ENCODE measurements around the gene APOL3.
A peak's percentile ranks its signal among the peaks of the same experiment; 100 is the strongest.
"Not testable (repeated sequence)": the region's sequence is repeated elsewhere in the genome, so short reads cannot be mapped to it uniquely, and the experiment has no call there.

APOL3 gene, protein sequence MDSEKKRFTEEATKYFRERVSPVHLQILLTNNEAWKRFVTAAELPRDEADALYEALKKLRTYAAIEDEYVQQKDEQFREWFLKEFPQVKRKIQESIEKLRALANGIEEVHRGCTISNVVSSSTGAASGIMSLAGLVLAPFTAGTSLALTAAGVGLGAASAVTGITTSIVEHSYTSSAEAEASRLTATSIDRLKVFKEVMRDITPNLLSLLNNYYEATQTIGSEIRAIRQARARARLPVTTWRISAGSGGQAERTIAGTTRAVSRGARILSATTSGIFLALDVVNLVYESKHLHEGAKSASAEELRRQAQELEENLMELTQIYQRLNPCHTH

DNA sequence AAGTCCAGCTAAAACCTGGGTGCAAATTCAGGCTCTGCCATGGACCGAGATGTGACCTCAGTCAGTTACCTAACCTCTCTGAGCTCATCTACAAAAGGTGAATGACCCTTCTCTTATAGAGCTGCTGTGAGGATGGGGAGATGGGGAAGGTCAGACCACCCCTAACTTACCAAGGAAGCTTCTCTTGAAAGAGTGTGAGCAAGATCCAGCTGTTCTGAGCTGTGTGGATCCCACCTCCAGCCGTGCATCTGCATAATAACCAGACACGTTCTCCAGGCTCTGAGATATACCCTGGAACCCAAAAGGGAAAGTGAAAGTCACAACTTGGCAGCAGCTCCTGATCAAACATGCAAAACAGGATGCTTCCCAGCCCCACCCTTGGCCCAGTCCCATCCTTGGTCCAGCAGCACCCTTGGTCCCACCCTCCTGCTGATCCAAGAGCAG is at the start of gene APOL3:
Gene APOL3 (minus strand): TSS at position 257 of the 444 bp plus-strand sequence. CDS start 11,700 bp downstream, outside the sequence.
- no peak for FAIRE-seq

DNA sequence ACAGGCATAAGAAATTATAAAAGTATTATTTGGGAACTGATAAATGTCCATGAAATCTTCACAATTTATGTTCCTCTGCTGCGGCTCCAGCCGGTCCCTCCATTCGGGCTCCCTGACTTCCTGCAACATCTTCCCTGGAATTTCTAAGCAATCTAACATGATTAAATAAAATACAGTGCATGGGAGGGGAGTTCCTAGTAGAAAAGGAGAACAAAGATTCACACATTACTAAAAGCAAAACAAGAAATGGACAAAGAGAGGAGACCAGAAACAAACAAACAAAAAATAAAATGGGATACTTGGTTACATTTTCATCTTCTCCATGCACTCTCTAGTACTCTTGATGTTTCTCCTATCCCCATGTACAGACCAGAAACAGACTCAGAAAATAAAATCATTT is 49.7 kb upstream of the APOL3 start:
- no peak for FAIRE-seq

DNA sequence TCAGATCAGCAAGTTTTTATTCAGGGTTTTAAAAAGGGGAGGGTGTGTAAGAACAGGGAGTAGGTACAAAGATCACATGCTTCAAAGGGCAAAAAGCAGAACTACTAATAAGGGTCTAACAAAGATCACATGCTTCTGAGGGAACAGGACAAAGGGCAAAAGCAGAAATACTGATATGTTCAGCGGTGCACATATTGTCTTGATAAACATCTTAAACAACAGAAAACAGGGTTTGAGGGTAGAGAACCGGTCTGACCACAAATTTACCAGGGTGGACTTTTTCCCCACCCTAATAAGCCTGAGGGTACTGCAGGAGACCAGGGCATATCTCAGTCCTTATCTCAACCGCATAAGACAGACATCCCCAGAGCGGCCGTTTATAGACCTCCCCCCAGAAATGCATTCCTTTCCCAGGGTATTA is 48.9 kb upstream of the APOL3 start:
- FAIRE-seq: not testable (repeated sequence)

DNA sequence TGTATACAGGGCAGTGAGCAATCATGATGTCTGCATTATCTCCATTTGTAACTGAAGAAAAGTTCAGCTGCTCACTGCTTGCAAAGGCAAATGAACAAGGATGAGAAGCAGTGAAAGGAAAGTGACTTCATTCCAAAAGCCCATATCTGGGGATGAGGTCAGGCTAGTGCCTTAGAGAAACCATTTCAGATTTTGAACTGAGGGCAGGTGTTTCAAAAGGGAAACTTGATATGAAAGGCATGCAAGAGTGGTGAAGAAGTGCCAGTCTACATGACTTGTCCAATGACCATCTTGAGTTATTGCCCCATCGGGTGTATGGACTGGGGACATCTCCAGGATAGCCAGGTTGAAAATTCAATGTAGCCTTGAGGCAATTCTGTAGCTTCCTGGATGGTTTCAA is 48.4 kb upstream of the APOL3 start:
- FAIRE-seq: no peak

DNA sequence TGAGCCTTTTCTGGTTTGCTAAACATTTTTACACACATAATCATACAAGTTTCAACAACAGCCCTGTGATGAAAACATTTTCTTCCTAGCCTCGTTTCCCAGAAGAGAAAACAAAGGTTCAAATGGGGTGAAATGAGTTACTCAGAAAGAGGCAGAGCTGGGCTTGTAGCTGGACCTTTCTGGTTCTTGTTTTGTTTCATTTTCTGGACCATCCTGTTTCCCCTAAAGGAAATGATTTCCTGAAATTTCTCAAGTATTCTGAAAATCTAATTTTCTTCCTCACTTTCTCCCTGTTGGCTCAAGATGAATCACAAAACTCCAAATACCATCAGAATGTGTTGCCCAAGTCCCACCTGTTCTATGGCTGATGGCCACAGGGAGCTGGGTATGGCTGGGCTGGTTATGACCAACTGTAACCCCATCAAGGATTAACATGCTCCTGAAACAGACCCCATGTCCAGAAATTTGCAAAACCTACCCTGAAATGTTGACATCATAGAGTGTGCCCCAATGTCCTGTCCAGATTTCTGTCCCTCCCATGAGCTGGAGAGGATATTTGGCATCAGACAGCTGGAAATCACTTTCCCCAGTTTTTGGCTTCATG is 47.7 kb upstream of the APOL3 start:
- no peak for FAIRE-seq

DNA sequence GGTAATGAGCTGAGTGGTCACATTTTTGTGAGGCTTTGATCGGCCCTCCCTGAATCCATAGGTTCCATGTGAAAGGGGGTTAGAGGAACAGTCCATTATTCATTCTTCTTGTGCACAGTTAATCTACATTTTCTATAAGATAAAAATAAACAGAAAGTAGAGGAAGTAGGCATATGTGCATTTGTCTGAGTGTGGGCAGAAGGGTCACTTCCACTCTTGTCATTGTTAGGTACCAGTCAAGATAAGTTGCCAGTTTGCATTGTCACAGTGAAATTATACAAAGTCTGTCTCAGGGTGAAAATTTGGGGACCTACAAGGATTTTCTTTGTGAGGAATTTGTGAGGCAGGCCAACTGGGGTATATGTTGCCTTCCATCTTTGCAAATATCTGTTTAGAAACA is 45.7 kb upstream of the APOL3 start:
- no peak for FAIRE-seq

DNA sequence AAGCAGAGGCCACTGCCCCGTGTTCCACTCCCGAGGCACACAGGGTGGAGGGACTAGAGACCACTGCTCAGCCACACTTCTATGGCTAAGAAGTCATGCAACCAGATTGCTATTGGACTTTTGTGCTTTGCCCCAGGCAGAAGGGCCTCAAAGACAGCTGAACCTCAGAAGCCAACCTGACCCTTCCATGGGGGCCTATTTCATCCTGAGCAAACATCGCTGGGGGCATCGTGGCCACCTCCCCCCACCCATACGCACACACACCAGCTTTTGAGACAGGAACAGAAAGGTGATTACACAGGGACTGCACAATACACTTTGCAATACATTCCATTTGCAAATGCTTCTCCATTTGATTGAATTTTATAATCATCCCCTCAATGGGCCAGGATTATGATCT is 45.0 kb upstream of the APOL3 start:
- FAIRE-seq: not testable (repeated sequence)

DNA sequence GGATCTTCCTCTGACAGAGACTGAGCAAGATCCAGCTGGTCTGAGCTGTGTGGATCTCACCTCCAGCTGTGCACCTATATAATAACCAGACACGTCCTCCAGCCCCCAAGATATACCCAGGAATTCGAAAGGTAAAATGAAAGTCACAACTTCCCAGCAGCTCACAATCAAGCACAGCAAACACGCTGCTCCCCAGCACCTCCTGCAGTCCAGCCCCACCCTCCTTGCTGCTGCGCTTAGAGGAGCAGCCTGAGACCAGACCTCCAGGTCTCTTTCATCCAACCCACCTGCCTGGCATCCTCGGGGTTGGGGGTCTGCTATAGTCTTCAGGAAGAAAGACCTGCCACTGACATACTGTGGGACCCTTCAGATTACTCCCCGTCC is 44.1 kb upstream of the APOL3 start:
- no peak for FAIRE-seq

DNA sequence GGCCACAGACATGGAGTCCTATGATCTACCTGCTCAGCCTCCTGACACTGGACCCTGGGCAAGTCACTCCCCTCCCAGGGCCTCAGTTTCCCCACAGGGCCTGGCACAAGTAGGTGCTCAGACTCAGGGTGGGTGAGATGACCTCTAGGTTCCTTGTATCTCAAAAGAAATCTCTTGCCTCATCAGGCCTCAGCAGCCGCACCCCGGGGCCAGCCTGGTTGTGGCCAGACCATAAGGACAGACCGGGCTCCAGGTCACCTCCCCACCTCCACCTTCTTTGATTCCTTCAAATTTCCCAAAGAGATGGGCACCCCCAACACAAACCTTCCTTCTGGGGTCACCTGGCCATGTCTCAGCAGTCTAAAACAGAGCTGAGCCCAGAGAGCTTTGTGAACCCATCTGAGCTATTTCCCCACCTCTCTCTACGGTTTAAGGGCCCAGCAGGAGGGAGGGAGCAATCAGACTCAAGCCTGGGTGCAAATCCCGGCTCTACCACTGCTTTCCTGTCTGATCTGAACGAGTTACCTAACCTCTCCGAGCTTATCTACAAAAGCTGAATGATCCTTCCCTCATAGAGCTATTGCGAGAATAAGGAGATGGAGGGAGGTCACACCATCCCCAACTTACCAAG is 43.6 kb upstream of the APOL3 start:
- FAIRE-seq: no peak

DNA sequence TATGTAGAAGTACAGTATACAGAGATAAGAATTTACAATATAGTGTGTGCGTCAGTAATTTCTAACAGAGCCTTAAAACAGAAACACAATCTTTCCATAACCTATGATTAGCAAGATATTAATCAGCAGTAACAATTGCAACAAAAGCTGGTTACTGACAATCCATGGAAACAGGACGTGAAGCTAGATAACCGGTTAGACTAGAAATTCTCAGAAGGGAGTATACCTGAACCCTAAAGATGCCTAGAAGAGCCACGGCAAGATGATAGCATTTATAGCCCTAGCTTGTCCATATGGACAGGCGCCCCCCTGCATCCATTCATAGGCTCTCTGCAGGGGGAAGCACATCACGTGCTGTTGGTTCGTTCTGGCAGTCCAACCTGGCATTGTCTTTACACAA is 42.9 kb upstream of the APOL3 start:
- not testable (repeated sequence) for FAIRE-seq

DNA sequence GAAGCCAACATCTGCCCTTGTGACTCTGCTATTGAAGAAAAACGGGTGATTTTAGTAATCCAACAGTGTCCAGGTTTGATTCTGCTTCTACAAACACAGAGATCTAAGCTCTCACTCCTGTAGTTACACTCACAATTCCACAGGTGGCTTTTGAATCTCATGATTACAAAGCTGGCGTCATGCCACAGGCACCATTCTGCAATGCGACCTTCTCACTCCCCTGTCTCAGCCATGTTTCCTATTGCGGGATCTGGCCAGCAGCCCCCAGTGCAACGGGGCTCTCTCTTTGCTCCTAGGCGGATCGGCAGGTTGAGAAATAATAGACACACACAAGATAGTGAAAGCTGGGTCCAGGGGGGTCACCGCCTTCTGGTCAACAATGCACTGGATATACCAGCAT is 42.4 kb upstream of the APOL3 start:
- not testable (repeated sequence) for FAIRE-seq

DNA sequence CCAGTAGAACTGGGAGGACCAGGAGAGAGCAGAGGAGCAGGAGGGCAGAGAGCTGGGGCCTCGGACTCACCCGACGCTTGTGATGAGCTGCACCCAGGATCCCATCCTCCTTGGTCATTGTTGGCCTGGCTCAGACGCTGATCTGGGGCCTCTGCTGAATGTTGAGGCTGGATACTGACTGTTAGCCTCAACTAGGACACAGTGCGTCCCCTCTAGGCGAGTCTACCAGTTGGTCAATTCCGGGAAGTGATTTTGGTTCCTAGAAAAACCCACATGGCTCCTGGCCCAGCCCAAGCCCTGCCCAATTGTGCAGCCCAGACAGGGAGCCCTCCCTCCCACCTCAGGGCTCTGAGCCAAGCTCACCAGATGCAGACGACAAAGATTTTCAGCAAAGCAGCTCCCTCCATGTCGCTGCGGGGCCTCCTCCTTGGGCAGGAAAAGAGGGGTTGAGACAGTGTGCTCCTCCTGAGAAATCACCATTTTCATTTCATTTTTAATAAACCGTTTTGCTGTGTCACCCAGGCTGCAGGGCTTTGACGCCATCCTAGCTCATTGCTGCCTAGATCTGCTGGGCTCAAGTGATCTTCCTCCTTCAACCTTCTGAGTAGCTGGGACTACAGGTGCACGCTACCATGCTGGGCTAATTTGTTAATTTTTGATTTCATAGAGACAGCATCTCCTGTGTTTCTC is 41.2 kb upstream of the APOL3 start, which contains the start of gene APOL4:
Gene APOL4 (minus strand): TSS at position 180 of the 690 bp plus-strand sequence. CDS start 75 bp downstream, at position 105.
- peak; percentile 23 for FAIRE-seq

DNA sequence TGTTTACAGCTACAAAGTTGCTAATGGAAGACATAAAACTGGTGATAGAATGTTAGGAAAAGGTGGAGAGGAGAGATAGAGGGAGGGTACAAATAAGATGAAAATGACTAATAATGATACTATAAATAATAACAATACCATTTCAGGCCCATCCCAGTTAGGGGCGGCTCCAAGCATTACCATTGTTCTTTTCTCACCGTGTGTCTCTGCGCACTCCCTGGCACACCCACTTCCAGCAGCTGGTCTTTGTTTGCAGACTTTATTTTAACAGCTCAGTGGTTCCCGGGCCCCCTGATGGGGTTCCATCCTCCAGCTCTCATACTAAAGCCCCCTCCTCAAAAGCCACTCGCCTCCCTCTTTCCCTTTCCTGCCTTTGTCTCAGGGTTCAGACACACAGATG is 40.5 kb upstream of the APOL3 start:
- peak; percentile 78 for FAIRE-seq

DNA sequence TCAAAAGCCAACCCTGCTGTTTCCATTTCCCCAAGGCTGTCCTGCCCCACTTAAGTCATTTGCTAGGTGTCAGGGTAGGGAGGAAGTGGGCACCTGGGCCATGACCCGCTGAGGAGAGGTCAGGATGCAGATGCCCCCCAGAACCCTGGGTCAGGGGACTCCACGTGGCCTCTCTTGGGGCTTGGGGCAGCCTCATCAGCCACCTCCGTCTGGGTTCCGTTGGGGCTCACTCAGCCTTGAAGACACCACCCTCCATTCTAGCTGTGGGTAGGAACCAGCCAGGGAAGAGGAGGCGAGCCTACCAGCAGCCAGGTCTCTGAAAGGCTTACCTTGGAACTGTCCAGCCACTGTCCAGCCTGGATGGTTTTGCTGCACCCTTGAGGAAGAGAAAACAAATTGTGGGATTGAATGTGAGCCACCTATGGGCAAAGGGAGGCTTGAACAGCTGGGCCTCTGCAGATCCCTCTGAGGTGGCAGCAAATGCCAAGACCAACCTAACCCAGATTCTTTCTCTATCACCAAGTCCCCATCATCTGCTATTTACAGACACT is 38.5 kb upstream of the APOL3 start:
- FAIRE-seq: no peak

DNA sequence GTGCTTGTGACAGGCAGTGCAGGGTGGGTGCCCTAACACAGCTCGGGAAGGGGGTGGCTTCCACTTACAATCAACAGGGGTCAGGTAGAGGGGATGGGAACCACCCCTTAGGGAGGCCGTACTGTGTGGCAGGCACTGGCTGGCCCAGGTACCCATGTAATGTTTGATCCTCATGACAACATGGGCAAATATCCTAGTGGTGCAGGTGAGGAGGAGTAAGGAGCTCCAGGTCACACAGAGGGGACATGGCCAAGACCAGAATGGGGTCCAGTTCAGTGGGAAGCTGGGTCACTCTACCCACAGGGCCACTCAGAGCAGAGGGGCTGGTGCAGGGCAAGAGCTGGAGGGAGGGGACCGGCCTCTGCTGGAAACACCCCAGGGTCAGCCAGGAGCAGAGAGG is 38.0 kb upstream of the APOL3 start:
- FAIRE-seq: no peak

DNA sequence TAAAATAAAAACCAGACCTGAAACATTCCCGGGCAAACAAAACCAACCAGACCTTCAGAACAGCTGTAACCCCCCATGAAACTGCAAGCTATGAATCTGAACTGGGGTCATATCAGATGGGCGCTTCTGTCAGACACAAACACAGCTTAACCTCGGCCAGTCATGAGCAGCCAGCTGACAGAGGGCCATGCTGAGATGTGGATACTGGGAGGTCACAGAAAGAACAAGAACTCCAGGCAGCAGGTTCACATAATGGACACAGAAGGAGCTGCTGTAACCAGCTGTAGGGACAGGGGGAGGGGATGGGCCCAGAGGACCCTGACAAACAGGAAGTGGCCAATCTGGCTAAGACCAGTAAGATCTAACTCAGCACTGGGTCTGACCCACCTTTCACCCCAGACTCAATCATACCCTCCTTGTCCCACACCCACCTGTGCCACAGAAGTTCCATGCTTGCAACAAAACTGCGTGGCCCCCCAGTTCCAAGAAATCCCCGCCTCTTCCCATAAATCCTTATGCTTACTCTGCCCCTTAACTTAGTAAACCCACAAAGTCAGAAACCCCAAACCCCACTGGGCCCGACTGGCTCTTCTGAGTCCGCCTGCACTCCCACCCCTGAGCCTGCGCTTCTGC is 37.1 kb upstream of the APOL3 start:
- no peak for FAIRE-seq

DNA sequence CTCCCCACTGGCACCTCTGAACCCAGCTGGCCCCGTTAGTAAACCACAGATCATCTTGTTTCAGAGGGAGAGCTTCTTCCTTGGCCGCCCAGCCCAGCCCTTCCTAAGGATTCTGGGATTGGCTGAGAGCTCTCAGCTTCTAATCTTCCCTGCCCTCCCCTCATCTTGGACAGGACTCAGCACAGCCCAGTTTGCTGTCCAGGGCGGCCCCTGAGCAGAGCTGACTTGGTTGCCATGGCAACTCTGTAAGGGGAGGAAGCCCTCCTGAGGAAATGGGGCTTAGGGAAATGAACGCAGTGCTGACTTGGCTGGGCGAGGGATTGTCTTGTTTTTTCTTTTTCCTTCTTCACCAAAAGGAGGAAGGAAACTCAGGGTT is 36.5 kb upstream of the APOL3 start:
- FAIRE-seq: no peak

DNA sequence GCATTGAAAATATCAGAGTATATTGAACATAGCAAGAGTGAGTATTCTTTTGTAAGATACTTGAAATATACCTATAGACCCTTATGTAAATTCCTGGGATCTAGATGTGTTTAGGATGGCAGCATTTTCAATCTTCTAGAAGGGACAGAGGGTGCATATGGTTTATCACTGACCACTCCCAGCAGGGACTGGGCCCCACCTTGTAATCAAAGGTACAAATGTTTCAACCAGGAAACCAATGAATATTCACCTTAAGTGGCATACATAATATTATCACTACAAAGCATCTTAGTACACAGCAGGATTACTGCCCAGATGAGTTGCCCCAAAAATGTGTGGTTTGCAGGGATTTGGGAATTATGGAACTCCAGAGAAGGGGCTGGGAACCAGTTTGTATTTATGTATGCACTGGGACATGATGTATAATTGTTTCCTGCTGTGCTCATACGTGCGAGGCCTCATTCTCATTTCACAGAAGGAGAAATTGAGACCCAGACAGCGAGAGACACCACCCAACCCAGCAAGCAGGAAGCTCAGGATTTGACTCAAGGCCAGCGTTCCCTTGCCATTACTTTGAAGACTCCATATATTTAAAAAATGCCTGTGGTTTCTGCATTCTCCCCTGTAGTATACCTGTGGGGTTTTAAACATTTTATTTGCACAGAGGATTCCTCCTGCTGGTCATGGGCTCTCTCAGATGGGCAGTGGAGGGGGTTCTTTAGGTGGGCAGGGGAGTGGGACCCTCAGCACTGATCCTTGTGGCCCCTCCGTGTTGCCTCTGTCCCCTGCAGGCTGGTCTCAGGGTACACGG is 35.9 kb upstream of the APOL3 start:
- no peak for FAIRE-seq

DNA sequence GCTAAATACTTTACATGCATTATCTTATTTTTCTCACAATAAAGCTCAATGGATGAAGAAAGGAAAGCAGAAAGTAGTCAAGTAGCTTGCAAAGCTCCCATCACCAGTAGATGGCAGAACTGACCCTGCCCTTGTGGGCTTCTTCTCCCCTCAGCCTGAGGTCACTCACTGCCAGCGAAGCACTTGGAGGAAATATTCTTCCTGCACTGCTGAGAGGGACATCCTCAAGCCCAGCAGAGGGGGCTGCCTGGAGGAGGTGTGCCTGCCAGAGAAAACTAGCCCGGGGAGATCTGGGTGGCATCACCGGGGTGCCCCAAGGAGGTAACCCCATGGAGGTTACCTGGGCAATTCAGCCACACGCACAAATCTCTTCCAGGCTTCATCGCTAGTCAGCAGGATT is 34.4 kb upstream of the APOL3 start:
- peak; percentile 79 for FAIRE-seq

DNA sequence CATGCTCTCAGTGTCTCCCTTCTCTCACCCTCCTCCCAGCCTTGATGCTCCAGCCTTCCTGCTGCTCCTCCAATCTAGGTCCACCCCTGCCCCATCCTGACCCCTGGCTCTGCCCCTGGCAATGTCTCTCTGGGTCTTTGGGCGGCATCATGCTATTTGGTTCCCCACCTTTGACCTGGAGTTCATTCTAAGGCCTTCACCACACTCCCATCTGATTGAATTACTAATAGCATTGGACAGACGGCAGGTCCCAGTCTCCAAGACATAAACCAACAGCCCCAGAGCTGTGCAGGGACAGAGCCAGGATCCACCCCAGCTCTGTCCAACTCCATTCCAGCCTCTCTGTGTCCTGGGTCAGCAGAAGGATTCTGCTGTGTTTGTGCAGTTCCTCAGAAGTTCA is 33.8 kb upstream of the APOL3 start:
- FAIRE-seq: no peak

DNA sequence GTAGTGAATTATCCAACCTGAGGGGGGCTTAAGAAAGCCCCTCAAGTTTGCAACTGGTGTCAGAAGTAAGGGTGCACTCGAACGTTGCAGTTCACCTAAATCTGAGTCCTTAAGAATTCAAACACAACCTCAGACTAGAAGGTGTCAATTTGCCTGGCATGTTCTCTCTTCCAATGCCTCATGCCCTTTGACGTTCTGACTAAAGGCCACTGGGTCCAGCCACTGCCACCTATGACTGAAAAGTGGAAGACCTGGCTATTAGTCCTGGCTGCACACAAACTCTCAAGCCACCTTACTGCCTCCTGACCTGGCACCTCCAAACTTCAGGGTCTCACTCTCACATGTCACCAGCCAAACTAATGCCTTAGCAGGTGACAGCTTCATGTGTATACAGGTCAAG is 33.0 kb upstream of the APOL3 start:
- no peak for FAIRE-seq

DNA sequence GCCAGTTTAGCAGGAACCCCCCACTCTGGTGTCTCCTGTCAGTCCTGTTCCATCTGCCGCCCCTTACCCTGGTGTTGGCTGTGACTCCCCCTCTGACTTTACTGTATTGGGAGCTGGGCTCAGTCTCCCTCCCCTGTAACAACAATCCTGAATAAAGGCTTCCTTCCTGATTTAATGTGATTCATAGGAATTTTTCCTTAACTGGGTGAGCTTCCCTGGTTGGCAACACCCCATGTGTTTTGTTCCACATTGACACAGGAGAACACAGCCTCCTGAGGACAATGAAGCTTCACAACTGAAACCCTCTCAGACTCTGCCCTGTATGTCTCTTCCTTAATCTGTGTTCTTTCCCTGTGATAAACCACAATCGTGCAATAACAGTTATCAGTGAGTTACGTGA is 32.6 kb upstream of the APOL3 start:
- FAIRE-seq: no peak
